ENCODE measurements around the gene AOPEP.

The AOPEP gene

GRCh38 chr9:94909250-94909894 is 182.9 kb downstream of the AOPEP start:
- TF ChIP-seq, protein P1, sequence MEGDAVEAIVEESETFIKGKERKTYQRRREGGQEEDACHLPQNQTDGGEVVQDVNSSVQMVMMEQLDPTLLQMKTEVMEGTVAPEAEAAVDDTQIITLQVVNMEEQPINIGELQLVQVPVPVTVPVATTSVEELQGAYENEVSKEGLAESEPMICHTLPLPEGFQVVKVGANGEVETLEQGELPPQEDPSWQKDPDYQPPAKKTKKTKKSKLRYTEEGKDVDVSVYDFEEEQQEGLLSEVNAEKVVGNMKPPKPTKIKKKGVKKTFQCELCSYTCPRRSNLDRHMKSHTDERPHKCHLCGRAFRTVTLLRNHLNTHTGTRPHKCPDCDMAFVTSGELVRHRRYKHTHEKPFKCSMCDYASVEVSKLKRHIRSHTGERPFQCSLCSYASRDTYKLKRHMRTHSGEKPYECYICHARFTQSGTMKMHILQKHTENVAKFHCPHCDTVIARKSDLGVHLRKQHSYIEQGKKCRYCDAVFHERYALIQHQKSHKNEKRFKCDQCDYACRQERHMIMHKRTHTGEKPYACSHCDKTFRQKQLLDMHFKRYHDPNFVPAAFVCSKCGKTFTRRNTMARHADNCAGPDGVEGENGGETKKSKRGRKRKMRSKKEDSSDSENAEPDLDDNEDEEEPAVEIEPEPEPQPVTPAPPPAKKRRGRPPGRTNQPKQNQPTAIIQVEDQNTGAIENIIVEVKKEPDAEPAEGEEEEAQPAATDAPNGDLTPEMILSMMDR (conservative IDR thresholded peaks at IDR 0.05; ENCODE audit: low read depth): no peak
- ChIA-PET CTCF (no interaction called here), POLR2A (ENCODE audit: low non-redundant PET) (interaction anchor here (0.6 kb wide), 1 partner anchor 17 kb away, joined by 5 read pairs; no protein-coding TSS in a partner anchor)
- DNase-seq (ENCODE audit: low spot score): no peak
- H3K27ac ChIP-seq: peak overlapping the region; percentile 15

- POLR2A ChIA-PET (ENCODE audit: low non-redundant PET): no interaction called here
- H3K27ac ChIP-seq: peak overlapping the region; percentile 15
- DNase-seq (ENCODE audit: low spot score): no peak
- TF ChIP-seq, protein P1 (conservative IDR thresholded peaks at IDR 0.05; ENCODE audit: low read depth): no peak
- CTCF ChIA-PET: no interaction called here
These were observed 183.6 kb downstream of the AOPEP start for GRCh38 chr9:94909965-94910730.

- DNase-seq (ENCODE audit: low spot score): no peak
- no peak overlapping the region for H3K27ac ChIP-seq
- TF ChIP-seq, protein P1 (conservative IDR thresholded peaks at IDR 0.05; ENCODE audit: low read depth): no peak
- ChIA-PET POLR2A (ENCODE audit: low non-redundant PET) (no interaction called here), CTCF (interaction anchor here (0.7 kb wide), 1 partner anchor 19 kb away, joined by 3 read pairs; no protein-coding TSS in a partner anchor)
These were observed 184.7 kb downstream of the AOPEP start for GRCh38 chr9:94911211-94911610.

GRCh38 chr9:94911986-94912635 is 185.6 kb downstream of the AOPEP start:
- H3K27ac ChIP-seq: peak overlapping the region; percentile 90
- ChIA-PET CTCF (interaction anchor here (0.7 to 1.5 kb wide), 2 partner anchors 20 to 215 kb away, joined by 3 to 5 read pairs; no protein-coding TSS in a partner anchor), POLR2A (ENCODE audit: low non-redundant PET) (no interaction called here)
- TF ChIP-seq, protein P1 (conservative IDR thresholded peaks at IDR 0.05; ENCODE audit: low read depth): no peak
- DNase-seq (ENCODE audit: low spot score): no peak

DNA sequence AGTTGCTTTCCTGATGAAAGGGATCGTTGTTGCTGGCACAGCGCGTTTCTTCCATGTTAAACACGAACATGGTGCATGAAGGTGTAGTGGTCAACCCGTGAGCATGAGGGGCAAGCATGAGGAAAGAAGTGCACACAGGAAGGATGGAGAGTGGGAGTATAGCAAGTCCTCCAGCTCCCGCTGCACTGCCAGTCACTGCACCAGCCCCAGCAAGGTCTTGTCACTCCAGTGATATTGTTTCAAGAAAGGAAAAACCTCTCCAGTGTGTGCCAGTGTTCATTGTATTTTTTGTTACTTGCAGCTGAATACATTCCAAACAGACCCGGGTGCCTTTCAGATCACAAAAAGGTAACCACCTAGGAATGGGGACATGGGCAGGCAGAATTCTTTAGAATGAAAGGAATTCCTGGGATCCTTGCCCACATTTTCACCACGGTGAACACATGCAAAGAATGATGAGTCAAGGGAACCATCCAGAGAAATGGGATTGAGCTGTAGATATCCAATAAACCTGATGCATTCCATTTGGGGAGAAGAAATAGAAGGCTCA is 186.3 kb downstream of the AOPEP start:
- H3K27ac ChIP-seq: peak overlapping the region; percentile 90
- POLR2A ChIA-PET (ENCODE audit: low non-redundant PET): interaction anchor here (0.6 kb wide), 1 partner anchor 34 kb away, joined by 3 read pairs; no protein-coding TSS in a partner anchor
- DNase-seq (ENCODE audit: low spot score): peak; percentile 98
- TF ChIP-seq, protein P1 (conservative IDR thresholded peaks at IDR 0.05; ENCODE audit: low read depth): no peak
- CTCF ChIA-PET: interaction anchor here (0.7 to 1.5 kb wide), 3 partner anchors 13 to 215 kb away, joined by 3 to 5 read pairs (median 4); no protein-coding TSS in a partner anchor

- H3K27ac ChIP-seq: no peak overlapping the region
- ChIA-PET CTCF (interaction anchor here (0.9 to 1.5 kb wide), 3 partner anchors 111 to 214 kb away, joined by 3 to 6 read pairs (median 5); no protein-coding TSS in a partner anchor), POLR2A (ENCODE audit: low non-redundant PET) (no interaction called here)
- DNase-seq (ENCODE audit: low spot score): no peak
- TF ChIP-seq, protein P1 (conservative IDR thresholded peaks at IDR 0.05; ENCODE audit: low read depth): no peak
These were observed 187.1 kb downstream of the AOPEP start for GRCh38 chr9:94913550-94913949.
